Kidney tubule cell (primary cell): ENCODE results near the gene MPEG1.

Experiments
- DNase-seq: peaks from one replicate; pipeline ENCODE4 v3.0.0-alpha.2; 2018; ENCODE audit warnings: low spot score

MPEG1 gene, protein sequence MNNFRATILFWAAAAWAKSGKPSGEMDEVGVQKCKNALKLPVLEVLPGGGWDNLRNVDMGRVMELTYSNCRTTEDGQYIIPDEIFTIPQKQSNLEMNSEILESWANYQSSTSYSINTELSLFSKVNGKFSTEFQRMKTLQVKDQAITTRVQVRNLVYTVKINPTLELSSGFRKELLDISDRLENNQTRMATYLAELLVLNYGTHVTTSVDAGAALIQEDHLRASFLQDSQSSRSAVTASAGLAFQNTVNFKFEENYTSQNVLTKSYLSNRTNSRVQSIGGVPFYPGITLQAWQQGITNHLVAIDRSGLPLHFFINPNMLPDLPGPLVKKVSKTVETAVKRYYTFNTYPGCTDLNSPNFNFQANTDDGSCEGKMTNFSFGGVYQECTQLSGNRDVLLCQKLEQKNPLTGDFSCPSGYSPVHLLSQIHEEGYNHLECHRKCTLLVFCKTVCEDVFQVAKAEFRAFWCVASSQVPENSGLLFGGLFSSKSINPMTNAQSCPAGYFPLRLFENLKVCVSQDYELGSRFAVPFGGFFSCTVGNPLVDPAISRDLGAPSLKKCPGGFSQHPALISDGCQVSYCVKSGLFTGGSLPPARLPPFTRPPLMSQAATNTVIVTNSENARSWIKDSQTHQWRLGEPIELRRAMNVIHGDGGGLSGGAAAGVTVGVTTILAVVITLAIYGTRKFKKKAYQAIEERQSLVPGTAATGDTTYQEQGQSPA

DNA sequence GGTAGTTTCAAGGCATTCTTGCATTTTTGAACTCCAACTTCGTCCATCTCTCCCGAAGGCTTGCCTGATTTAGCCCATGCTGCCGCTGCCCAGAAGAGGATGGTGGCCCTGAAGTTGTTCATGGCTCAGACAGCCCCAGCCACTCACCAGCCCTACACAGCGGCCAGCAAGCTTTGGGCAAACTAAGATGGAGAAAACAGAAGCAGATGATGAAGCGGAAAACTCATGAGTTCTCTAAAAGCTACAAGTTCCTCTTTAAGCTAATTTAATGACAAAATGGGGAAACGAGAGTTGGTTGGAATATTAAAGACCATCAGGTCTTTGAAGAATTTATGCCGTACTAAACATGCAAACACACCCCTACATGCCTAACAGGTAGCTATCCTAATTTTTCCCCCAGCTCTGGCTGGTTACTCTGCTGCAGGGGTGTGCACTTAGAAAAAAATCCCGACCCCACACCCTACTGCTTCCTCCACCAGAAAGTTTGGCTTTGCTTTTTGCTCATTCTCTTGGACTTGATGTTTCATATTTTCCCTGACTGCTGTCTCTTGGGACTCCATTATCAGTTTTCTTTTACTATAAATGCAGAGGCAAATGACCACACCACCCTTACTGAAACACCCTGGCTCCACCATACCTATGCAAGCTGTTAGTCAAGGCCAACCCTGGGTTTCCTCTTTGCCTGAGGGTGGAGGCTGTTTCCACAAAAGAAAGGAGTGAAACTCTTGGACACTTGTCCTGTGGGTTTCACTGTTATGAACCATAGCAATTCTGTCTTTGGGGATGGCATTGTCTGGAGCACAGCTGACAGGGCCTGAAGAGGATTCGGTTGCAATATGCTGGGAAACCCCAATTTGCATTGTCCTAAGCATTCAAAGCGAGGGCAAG, at the start of gene MPEG1:
TSS of gene MPEG1 (minus strand) at position 184 of the 888 bp plus-strand sequence. CDS start at position 122, 62 bp downstream.
- DNase-seq: no peak

DNA sequence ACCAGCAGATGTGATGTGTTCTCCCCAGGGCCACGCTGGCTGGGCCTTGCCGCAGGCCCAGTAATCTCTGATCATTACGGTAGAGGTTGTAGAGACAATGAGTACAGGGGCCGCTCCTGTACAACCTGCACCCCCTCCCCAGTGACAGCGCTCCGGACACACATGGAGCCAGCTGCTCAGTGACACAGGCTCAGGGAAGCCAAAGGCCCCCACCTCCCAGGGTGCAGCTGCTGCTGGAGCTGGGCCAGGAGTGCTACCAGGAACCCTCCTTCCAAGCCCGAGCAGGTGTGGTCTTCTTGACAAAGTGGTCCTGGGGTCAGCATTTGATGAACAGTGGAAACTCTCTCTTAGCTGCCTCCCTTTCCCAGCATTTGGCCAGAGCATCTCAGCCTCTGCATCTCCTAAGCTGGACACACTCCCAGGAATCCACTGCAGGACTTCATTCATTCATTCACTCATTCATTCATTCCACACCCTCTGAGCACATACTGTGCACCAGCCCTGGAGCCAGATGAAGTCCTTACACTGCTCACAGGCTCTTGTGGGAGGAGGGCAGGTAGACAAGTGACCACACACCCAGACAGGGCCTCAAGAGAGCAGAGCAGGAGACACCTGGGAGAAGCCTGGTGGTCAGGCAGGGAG, 49.6 kb upstream of the MPEG1 start:
- DNase-seq: no peak

DNA sequence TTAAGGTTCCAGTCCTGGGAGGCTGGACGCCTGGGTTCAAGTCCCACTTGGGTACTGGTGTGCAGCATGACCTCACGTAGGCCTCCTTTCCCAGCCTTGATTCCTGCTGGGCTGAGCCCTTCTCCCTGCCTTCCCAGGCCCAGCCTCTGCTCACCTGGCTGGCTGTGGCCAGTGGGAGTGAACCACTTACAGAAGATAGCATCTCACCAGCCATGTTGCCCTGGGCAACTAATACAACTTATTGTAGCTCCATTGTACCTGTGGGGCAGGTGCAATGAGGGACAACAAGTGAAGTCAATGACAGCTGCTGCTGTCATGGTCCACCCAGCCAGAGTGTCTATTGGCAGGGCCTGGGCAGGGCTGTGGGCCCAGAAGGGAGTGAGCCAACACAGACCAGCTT, 48.4 kb upstream of the MPEG1 start:
- DNase-seq: no peak

DNA sequence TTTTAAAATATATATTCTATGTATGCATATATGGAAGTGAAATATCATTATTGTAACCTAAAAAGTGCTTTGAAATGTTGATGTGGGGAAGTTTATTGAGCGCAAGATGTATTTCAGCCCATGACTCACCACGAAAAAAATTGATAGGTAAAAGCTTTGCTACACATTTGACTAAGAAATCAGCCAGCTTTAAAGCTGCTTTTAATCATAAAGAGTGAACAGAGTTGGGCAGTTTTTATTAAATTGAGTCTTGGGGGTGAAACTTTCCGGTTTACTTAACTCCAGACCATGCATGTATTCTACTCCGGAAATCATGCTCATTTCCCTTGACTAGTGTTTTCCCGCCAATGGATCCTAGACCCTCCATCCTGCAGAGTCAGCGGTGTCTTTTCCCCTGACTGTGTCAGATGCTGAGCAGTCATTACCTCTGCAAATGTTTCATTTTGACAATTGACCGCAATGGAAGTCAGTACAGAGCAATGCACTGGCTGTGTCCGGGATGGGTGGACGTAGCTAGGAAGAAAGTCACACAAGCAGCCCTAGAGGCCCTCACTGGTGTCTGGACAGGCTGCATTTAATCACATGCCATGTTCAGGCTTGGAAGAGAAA, 47.2 kb upstream of the MPEG1 start:
- no peak for DNase-seq

DNA sequence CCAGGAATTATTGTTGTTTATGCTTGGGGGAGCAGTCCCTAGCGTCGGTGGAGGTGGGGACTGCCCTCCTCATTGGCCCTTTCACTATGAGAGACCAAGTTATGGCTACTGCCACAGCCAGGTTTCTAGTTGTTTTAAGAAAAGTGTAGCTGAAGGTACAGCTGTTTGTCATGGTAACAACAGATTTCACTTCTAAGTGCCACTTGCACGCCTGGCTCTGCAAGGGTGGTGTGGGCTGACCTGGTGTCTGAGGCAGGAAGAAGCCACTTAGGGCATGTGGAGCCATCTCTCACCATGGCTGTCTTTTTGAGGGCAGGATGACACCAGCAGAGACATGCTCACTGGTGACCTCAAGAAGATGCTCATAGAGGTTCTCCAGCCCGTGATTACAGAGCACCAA, 46.3 kb upstream of the MPEG1 start:
- DNase-seq: no peak

DNA sequence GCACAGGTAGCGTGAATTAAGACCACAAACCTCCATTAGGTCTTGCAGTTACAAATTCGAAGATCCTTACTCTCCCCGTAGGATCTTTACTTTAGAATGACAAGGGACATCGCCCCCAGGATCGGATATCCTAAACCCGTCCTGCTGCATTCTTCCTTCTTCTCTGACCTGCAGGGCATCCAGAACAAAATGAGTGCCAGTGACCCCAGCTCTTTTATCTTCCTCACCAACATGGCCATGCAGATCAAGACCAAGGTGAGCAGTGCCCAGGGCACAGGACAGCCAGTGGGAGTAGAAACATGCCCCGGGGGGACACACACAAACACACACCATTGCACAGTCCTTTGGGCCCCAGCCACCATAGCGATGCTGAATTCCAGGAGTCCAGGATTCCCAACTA, 42.6 kb upstream of the MPEG1 start:
- DNase-seq: no peak

DNA sequence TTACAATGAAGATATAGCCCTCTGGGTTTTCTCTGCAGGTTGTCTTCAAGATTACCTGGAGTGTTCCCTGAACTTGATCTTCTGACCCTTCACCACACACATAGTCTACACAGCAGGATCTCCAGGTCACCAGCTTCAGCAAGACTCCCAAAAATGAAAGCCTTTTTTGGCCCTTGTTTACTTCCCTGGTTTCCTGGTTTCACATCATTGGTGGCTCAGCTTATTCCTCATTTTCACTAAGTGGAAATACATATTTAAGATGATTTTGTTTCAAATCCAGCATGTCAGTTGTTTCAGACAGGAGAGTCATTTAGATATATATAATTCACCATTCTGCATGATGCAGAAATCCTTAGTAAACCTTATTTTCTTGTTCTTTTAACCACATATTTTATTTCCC, 41.6 kb upstream of the MPEG1 start:
- no peak for DNase-seq

DNA sequence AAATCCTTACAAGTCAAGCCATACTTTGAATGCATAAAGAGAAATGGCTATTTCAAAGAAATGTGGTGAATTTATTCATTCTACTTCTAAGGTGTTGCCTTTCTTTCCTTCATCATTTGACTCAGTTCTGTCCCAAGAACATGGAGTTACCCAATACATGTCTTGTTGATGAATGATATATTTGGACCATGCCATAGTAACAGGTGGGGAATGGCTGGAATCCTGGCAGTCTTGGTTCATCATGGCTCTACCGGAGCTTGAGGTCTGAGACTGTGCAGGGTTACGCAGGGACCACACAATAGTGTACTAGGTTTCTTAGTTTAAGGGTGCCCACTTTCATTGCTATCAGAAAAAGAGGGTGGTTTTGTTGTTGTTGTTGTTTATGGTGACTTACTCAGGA, 40.3 kb upstream of the MPEG1 start:
- DNase-seq: no peak

DNA sequence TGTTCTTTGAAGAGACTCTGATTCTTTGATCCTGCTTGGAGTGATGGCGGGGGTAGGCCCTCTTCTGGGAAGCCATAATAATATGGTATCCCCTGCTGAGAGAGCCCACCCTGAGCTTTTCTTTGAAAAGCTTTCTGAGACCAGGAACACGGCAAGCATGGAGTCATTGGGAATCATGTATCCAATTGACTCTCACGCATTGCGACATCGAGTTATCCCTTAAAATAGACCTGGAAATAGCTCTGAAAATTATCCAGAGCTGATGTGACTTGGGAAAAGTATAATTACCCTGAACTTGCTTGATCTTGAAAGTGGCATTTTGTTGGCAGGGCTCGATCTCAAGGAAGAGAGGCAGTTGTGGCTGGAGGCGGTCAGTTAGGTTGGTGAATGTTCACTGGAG, 36.8 kb upstream of the MPEG1 start:
- no peak for DNase-seq

DNA sequence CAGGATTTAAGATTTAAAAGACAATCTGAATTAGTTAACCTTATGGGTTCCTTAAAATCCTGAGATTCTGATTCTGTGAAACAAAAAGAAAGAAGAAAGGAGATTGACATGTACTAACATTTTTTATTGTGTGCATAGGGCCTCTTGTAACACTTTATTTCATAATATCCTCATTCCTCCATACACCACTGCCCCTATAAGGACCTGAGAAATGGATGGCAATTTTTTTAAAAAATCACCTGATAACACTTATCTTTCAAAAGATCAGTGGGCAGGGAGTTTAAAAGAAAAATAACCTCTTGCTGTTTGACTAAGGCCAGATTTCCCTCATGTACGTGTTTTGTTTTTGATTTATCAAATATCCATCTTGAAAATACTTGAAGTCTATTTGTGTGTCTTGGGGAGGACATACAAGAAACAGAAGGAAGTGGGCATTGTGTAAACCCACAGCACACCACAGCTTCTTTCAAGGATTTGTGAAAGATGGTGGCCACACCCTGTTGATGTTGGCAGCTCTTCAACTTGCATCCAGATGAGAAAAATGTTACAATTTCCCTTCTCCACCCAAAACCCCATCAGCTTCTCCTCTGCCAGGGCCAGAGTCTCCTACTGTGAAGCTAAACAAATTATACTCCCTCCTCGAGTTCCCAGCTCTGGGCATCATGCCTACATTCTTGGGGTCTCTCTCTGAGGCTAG, 35.0 kb upstream of the MPEG1 start:
- DNase-seq: no peak

DNA sequence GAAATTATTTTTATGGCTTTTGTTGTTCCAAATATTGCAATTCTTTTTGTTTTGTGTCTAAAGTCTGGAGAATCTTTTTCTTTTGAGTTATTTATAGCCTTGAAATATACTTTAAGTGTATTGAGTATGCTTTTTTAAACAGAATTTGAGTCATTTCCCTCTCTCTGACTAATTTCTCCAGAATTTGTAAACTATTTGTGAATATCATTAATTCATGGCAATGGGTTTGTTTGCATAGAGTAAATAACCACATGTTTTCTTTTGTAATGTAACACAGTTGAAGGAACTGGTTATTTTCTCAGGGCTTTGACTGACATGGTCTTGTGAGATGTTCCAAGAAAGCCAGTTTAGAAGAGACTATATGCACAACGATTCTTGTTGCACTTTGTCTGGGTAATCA, 30.9 kb upstream of the MPEG1 start:
- no peak for DNase-seq

DNA sequence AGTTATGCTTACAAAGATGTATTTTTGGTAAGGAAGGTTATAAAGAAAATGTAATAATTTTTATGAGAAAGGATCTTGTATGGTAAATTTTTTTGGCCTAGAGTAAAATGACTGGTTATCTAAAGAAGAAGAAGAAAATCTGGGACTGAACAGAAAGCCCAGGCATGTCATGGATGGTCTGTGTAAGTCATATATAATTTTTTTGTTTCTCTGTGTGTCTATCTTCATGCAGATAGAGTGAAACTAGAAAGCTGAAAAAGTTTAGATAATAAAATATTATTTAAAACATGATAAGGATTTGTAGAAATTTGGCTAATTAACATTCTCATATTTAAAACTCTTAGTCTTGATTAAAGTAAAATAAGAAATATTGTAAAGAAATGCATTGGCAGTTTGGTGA, 27.6 kb upstream of the MPEG1 start:
- no peak for DNase-seq

DNA sequence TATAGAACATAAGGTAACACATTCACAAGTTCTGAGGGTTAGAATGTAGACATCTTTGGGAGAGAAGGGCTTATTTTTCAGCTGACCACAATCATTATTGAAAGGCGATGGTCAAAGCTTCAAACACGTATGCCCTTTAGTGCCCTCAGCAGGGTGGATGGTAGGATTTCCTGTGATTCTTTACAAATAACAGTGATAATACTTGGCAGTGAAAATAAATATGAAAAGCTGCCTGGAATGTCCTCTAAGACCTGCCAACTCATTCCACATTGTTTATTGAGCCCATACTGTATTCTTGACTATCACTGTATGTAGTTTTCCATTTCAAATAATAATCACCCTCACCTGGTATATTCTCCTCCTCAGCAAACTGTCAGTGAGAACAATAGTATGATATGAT, 13.7 kb upstream of the MPEG1 start:
- DNase-seq: no peak

DNA sequence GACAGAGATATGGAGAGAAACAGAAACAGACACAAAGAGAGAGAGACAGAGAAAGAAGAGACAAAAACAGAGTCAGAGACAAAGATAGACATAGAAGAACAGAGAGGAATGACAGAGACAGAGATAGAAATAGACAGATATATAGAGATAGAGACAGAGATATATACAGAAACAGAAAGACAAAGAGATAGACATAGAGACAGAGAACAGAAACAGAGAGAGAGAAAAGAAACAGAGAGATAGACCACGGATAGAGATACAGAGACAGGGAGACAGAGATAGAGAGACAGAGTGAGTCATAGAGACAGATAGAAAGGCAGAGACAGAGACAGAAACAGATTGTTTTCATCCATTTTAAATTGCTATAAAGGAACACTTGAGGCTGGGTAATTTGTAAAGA, 12.3 kb upstream of the MPEG1 start:
- DNase-seq: no peak

DNA sequence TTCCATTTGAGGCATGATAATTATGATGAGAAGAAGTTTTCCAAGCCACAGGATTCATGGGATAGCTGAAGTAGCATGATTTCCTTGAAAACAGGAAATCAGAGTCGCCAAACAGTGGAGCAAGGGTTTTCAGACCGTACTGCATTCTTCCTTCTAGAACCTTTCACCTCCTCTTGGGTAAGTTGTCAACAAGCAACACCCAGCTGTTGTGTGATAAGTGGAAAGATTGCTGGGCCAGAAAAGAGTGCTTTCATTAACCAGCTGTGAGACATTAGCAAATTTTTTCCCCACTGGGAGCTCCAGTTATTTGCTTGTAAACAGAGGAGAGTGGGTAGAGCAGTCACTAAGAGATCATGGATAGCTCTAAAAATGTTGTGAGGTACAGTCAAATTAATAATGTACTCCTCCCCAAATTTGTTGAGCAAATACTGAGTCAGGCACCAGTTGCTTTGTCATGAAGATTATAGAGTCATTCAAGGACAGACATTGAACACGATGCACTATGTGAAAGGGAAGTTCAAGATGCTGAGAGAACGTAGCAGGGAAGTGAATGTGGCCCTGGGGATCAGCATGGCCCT, 11.7 kb upstream of the MPEG1 start:
- no peak for DNase-seq

DNA sequence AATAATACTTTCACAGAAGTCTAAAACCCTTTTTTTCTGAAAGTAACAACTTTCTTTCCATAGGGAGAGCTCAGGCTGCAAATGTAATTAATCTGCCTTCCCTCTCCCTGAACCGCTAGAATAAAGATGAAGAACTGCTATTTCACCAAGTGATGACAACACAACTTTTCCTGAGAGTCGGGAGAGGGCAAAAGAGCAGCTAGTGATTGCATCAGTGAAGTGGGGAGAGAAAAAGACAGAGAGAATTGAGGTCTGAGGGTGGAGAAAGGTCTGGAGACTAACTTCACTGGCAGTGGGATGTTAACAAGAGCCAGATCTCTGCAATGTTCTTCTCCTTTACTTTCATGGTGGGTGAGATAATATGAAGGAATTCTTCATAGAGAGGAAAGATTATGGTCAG, 10.9 kb upstream of the MPEG1 start:
- no peak for DNase-seq

DNA sequence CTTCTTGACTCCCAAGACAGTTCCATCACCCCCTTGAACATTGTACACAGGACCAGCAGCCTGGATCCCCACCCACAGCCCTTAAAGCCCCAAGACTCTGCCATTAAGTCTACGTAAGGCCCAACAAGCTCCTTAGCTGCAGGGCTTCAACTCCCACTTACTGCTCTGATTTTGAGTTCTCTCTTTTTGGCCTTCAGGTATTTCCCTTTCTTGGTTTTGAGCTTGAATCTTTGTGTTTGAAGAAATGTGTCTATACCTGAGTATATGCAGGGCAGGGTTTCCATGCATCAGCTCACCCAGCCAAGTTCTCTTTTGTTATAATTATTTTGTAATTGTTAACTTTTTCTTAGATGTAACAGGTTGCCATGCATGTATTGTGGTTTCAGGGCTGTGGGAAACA, 10.4 kb upstream of the MPEG1 start:
- no peak for DNase-seq

DNA sequence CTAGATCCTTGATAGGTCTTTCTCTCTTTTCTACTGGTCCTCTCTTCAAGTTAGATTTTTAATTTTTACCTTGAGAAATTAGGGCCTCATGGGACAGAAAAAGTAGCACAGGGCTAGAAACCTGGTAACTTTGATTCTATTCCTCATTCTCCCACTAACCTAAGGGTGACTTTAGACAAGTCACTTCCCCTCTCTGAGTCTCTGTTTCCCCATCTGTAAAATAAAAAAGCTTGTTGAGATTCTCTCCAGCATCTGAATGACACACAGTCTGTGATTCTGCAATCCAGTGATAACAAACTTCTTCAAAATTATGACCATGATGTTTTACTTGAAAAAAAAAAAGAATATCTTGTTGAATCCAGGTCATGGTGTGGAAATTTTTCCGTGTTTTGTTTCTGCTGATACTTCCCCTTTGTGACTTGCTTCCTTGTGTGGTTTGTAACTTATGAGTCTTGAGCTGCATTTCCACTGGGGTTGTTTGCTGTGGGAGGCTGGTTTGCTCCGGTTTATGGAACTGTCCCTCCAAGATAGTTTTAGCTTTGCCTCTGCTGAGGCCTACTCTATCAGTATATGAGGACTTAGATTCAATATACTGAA, 9.8 kb upstream of the MPEG1 start:
- no peak for DNase-seq

DNA sequence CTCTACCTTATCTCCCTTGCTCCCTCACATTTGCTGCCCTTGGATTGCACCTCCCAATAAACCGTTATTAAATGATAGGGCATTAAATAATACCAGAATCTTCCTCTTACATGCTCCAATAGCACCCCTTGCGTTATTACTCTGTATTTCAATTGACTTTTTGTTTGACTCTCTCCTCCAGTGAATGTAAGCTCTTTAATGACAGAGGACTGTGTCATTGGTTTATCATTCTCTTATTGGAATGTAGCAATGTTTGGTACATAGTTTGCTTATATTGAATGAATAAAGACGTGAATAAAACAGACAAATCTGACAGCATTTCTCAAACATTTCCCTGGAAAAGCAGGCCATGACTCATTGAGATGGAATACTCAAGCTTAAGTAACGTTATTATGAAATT, 8.7 kb upstream of the MPEG1 start:
- DNase-seq: peak; percentile 6

DNA sequence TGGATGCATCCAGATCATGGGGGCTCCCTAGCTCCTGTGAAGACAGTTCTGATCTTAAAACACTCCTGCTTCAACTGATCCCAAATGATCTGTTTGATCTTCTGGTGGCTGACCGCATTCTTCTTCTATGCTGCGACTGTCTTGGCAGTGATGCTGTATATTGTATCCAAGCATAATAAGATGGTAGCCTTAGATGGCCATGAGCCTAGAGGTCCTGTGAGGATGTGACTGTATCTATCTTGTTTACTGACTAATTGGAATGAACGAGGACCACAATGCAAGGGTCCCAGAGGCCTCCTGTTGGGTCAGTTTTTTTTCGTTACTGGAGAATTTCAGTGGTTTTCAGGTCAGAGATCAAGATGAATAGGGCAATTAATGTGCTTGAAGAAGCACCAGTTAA, 7.1 kb upstream of the MPEG1 start:
- DNase-seq: no peak
